ENCODE measurements around the gene TTLL7.

Gene TTLL7

GRCh38 chr1:83905315-83905907 lies 93.5 kb downstream of the TTLL7 start:
- Histone ChIP-seq H3K4me1 (ENCODE audit: low read length) (peaks cover 38% of the 10 kb centered on the region), H3K27ac (ENCODE audit: low read length) (no peak overlapping the region), H3K9ac (ENCODE audit: low read length) (no peak overlapping the region), H3K4me3 (ENCODE audit: low read length) (no peak overlapping the region), H3K79me2 (ENCODE audit: low read length) (no peaks in the 10 kb centered on the region), H4K20me1 (ENCODE audit: insufficient read depth, low read length) (no peaks in the 10 kb centered on the region), H3K27me3 (ENCODE audit: low read depth, low read length) (no peaks in the 10 kb centered on the region), H3K4me2 (ENCODE audit: low read length) (no peak overlapping the region), H3K36me3 (replicated peaks; ENCODE audit: low read depth, low read length) (no peaks in the 10 kb centered on the region), H2AFZ (ENCODE audit: low read depth, low read length) (no peak overlapping the region), H3K9me3 (ENCODE audit: insufficient read depth, low read length) (no peaks in the 10 kb centered on the region)
- TF ChIP-seq CTCF (IDR thresholded peaks at IDR 0.05; ENCODE audit: low read depth, low read length) (peak; percentile 18; the same call in 1 of the 2 replicates), EZH2phosphoT487 (IDR thresholded peaks at IDR 0.05; ENCODE audit: low read depth) (no peak)

DNA sequence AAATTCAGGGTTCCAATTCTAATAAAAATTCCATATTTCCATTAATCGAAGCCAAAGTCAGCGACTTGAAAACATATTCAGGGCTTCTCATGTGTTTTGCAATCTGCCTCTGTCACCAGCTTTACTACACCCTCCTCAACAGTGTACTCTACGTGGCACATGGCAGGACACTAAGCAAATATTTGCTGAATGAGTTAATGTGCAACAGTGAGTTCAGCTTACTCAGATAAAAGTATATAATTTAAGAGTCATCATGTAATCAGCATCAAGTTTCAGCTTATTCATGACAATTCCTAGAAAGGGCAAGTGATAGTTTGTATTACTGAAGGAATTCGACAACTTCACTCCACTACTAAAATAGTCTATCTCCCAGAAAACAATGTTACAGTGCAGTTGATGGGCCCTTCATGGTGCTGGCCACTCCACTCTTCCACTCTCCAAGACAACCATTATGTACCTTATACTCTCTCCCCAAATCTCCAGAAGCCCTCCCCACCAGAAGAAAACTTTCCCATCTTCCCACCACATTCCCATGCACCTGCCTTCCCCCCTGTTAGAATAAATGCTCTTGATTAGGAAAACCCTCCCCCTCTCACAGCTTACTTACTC lies 97.3 kb downstream of the TTLL7 start:
- no peaks in the 10 kb centered on the region for H3K27me3 ChIP-seq (ENCODE audit: low read depth, low read length)
- H3K79me2 ChIP-seq (ENCODE audit: low read length): no peaks in the 10 kb centered on the region
- TF ChIP-seq EZH2phosphoT487 (IDR thresholded peaks at IDR 0.05; ENCODE audit: low read depth) (no peak), CTCF (IDR thresholded peaks at IDR 0.05; ENCODE audit: low read depth, low read length) (no peak)
- H3K9ac ChIP-seq (ENCODE audit: low read length): no peak overlapping the region
- H3K4me3 ChIP-seq (ENCODE audit: low read length): no peak overlapping the region
- H3K4me1 ChIP-seq (ENCODE audit: low read length): peaks cover 5% of the 10 kb centered on the region
- no peak overlapping the region for H2AFZ ChIP-seq (ENCODE audit: low read depth, low read length)
- H3K4me2 ChIP-seq (ENCODE audit: low read length): no peak overlapping the region
- H3K36me3 ChIP-seq (replicated peaks; ENCODE audit: low read depth, low read length): no peaks in the 10 kb centered on the region
- H3K27ac ChIP-seq (ENCODE audit: low read length): no peak overlapping the region
- H3K9me3 ChIP-seq (ENCODE audit: insufficient read depth, low read length): no peaks in the 10 kb centered on the region
- no peaks in the 10 kb centered on the region for H4K20me1 ChIP-seq (ENCODE audit: insufficient read depth, low read length)

DNA sequence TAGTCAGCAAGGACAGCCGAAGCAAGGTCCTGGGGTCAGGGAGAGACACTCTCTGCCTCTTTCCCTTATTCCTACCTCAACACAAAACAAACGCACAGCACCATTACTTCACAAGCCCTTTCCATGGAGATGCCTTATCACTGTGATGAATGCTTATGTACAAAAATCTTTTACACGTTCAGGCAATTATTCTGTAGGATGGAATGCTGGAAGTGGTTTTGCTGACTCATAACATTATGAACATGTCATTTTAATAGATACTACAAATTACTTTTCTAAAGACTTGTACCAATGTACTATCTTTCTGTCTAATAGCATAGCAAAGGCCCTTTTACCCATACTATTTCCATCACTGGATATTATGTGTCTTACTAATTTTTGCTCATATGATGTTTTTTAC lies 98.4 kb downstream of the TTLL7 start:
- H2AFZ ChIP-seq (ENCODE audit: low read depth, low read length): no peak overlapping the region
- H3K4me2 ChIP-seq (ENCODE audit: low read length): no peak overlapping the region
- no peaks in the 10 kb centered on the region for H3K9me3 ChIP-seq (ENCODE audit: insufficient read depth, low read length)
- TF ChIP-seq CTCF (IDR thresholded peaks at IDR 0.05; ENCODE audit: low read depth, low read length): no peak
- no peak for TF ChIP-seq EZH2phosphoT487 (IDR thresholded peaks at IDR 0.05; ENCODE audit: low read depth)
- no peaks in the 10 kb centered on the region for H3K27me3 ChIP-seq (ENCODE audit: low read depth, low read length)
- H3K27ac ChIP-seq (ENCODE audit: low read length): no peak overlapping the region
- no peak overlapping the region for H3K9ac ChIP-seq (ENCODE audit: low read length)
- H3K4me1 ChIP-seq (ENCODE audit: low read length): peaks cover 5% of the 10 kb centered on the region
- H3K36me3 ChIP-seq (replicated peaks; ENCODE audit: low read depth, low read length): no peaks in the 10 kb centered on the region
- H3K79me2 ChIP-seq (ENCODE audit: low read length): no peaks in the 10 kb centered on the region
- no peak overlapping the region for H3K4me3 ChIP-seq (ENCODE audit: low read length)
- H4K20me1 ChIP-seq (ENCODE audit: insufficient read depth, low read length): no peaks in the 10 kb centered on the region

- no peaks in the 10 kb centered on the region for H3K36me3 ChIP-seq (replicated peaks; ENCODE audit: low read depth, low read length)
- no peak overlapping the region for H3K4me2 ChIP-seq (ENCODE audit: low read length)
- no peak overlapping the region for H2AFZ ChIP-seq (ENCODE audit: low read depth, low read length)
- H3K27me3 ChIP-seq (ENCODE audit: low read depth, low read length): no peaks in the 10 kb centered on the region
- no peaks in the 10 kb centered on the region for H3K9me3 ChIP-seq (ENCODE audit: insufficient read depth, low read length)
- H3K79me2 ChIP-seq (ENCODE audit: low read length): no peaks in the 10 kb centered on the region
- no peak overlapping the region for H3K4me3 ChIP-seq (ENCODE audit: low read length)
- no peaks in the 10 kb centered on the region for H4K20me1 ChIP-seq (ENCODE audit: insufficient read depth, low read length)
- H3K9ac ChIP-seq (ENCODE audit: low read length): no peak overlapping the region
- H3K27ac ChIP-seq (ENCODE audit: low read length): no peak overlapping the region
- TF ChIP-seq CTCF (IDR thresholded peaks at IDR 0.05; ENCODE audit: low read depth, low read length) (no peak), EZH2phosphoT487 (IDR thresholded peaks at IDR 0.05; ENCODE audit: low read depth) (no peak)
- peaks cover 5% of the 10 kb centered on the region for H3K4me1 ChIP-seq (ENCODE audit: low read length)
These were observed 101.4 kb downstream of the TTLL7 start for GRCh38 chr1:83897516-83897915.
